Measurements from ENCODE around the gene SPO11.

Gene SPO11

DNA sequence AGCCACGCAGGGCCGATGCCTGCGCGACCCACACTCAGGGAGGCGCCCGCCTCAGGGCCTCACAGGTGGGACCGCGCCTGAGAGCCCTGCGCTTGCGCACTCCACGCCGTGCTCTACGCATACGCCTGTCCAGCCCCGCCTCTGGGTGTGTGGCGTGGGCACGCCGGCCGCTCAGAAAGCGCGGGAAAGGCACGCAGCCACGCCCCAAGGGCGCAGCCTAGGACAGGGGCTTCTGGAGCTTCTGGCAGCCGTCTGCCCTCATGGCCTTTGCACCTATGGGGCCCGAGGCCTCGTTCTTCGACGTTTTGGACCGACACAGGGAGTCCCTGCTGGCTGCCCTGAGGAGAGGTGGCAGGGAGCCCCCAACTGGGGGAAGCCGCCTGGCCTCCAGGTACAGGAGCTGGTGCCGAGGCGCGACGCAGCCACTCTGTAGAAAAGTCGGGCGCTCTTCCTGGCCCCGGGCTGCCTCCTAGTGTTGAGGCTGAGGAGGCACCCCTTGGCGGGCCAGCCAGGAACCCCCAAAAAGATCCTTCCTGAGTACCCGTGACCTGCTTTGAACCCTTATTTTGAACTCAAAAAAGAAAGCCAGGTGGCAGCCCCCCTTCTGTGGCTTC, at the start of gene SPO11:
Gene SPO11 (plus strand): TSS at position 196 of the 614 bp plus-strand sequence. CDS start 65 bp downstream, at position 261.
- peak; percentile 21 for DNase-seq

DNA sequence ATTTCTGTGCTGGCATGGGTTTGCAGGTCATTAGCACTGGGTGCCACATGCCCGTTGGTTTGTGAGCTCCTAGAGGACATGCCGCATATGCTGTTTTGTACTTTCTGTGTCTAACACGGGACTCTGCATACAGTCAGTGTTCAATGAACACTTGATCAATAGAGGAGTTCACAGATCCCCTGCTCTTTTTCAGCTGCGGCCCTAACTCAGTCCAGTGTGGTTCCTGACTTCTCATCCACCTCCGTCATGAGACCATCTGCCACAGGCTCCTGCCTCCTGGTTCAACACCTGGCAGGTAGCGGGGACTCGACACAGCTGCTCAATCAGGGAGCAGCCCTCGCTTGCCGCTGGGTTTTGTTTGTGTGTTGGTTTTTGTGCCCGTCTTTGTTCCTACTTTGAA, 49.4 kb upstream of the SPO11 start:
- DNase-seq = no peak

DNA sequence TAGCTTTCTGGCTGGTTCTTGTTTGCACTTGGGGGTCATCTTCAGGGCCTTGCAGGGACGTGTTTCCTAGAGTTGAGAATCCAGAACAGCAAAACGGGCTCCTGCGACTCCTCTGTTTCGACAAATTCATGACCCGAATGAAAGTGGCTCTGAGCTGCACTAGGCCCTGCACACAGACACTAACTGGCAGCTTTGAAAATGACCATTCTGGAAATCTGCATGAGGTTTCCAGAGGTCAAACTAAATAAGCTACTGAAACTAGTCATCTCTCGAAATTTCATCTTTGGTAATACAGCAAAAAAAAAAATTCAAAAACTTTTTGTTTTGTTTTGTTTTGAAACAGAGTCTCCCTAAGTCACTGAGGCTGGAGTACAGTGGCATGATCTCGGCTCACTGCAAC, 47.7 kb upstream of the SPO11 start:
- DNase-seq = no peak

GRCh38 chr20:57282670-57283361, 46.8 kb upstream of the SPO11 start:
- no peak for DNase-seq

DNA sequence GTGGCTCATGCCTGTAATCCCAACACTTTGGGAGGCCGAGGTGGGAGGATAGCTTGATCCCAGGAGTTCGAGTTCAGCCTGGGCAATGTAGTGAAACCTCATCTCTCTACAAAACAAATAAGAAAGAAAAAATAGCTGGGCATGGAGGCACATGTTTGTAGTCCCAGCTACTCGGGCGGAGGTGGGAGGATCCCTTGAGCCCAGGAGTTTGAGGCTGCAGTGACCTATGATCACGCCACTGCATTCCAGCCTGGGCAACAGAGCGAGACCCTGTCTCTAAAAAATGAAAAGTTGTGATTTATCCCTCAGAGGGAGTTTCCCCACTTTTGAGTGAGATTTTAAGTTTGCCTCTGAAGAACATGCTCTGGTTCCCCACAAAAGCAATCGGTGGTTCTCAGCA, 45.7 kb upstream of the SPO11 start:
- DNase-seq = no peak

DNA sequence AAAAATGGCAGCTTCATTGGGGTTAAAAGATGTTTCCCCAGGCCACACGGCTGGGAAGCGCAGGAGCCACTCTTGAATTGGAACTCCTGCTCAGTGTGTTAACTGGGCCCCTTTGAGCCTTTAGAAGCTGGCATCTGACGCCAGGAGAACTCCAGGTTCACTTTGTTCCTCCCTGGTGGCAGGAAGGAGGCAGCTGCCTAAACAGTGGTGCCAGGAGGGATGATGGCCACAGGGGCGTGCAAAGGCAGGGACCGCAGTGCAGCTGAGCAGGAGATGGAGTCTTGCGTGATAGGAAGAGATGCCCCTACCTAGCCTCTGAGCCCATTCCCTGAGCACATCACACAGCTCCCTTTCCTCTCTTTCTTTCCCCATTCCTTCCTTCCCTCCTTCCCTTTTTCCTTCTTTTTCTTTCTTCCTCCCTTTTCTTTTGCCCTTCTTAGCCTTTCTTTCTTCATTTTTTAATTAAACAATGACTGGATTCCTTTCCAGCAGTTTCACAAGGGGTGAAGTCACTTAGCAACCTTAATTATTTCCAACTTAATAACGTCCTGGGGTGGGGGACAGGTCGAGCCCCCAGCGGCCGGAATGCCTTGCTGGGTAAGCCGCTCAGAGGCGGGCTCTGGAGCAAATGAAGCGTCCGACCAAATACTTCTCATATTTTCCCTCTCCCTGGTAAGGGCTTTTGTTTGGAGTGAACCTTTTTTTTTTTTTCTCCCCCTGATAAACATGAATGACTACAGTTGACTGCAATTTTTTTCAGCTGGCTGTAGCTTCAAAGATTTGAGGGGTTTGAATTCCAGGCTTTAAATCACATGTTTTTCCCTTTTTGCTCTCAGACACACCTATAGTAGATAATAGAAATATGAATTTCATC, 42.4 kb upstream of the SPO11 start:
- no peak for DNase-seq

GRCh38 chr20:57287901-57288300, 41.7 kb upstream of the SPO11 start:
- no peak for DNase-seq

DNA sequence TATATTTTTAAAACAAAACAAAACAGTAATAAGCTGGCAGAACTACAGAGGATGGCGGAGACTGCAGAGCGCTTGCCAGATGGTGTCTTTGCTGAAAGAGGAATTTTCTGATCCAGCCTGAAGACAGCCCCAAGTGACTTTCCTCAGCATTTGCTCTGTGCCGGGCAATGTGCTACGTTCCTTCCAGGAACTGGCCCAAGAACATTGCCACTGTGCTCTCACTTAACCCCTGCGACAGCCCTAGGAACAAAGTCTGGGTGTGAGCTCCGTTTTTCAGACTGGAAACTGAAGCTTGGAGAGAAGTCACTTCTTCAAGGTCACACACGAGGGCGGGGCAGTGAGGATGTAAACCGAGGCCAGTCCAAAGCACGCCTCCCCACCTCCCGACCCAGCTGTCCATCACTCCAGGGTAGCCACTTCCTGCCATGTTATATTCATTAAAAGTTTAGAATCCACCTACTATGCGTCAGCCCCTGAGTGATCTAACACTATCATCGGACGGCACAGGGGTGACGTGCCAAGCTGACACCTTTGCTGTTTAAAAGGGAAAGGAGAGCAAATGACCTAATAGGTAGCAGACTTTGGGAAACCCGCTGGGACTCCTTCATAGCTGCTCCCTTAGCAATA, 40.8 kb upstream of the SPO11 start:
- no peak for DNase-seq

DNA sequence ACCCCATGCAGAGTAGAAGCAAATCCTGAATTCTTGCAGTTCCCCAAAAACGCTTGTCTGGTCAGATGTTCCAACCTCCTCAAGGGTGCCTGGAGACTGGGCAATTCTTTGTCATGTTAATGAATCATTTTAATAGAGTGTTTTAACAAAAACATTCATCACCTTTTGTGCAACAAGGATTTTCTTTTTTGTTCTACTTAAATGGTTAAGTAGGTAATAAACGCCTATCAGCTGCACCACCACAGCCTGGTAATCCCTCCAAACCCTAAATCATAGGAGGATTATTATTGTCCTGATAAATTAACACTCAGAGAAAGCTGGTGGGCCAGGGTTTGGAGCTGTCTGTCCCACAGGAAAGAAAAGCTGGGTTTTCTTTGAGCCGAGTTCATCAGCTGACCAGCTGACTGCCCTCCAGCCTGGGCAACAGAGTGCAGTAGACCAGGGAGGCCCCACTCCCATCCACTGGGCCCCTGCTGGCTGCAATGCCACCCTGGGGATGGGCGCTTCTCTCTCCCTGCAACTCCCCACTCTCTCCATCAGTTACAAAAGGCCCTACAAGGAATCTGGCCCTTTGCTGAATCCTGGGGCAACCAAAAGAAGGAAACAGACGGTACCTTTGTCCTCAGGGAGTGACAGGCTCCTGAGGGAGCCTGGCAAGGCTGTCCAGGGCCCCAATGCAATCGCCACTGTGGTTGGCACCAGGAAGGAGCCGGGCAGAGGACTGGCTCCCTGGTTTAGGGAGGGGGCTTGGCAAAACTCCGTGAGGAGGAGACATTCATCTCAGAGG, 40.0 kb upstream of the SPO11 start:
- no peak for DNase-seq

DNA sequence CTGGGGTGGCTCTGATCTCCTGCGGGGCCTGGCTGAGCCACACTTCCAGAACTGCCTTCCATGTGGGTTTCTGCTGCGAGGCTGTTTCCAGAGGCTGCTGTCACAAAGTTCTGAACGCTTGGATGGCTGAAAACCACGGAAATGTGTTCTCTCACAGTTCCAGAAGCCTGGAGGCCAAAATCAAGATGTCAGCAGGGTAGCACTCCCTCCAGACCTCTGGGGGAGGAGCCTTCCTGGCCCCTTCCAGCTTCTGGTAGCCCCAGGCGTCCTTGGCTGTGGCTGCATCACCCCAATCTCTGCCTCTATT, 39.5 kb upstream of the SPO11 start:
- no peak for DNase-seq

DNA sequence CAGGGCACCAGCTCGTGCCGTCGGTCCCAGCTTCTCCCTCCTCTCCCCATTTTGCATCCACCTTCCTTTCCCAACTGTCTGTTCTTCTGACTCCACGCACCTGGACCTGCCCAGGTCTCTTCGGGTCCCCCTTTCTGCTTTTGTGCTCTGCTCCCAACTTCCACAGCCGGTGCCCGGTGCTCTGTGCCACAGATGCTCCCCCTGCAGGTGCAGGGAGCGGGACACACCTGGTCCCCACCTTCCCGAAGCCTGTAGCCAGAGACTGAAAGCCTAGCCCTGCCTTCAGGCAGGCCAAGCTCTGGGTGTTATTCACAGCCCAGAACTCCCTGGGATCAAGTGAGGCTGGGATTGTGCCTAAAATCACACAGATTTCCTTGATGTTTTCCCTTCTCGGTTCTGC, 38.6 kb upstream of the SPO11 start:
- no peak for DNase-seq

DNA sequence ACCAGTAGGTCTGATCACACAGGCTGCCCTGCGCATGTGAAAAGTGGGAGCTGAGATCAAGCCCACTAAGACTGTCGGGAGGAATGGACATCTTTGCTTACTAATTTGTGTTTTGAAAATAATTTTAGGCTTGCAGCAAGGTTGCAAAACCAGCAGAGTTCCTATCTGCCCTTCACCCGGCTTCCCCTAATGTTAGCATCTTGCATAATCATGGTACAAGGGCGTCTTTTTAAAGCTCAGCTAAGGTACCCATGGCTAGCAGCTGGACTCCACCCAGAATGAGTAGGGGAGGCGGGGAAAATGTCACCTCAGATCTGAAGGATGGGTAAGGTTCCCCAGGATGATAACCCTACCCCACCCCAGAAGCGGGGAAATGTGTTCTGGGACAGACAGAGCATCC, 37.9 kb upstream of the SPO11 start:
- DNase-seq = no peak

- no peak for DNase-seq
These were observed 37.0 kb upstream of the SPO11 start for GRCh38 chr20:57292611-57293010.

DNA sequence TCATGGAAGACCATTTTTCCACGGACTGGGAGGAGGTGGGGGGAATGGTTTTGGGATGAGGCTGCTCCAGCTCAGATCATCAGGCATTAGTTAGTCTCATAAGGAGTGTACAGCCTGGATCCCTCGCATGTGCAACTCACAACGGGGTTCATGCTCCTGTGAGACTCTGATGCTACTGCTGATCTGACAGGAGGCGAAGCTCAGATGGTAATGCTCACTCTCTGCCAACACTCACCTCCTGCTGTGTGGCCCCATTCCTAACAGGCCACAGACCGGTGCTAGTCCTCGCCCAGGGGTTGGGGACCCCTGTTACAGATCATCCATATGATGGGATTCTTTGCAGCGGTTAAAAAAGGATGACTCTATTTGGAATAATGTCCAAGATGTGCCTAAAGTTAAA, 35.6 kb upstream of the SPO11 start:
- DNase-seq = no peak

GRCh38 chr20:57294550-57294949, 35.1 kb upstream of the SPO11 start:
- no peak for DNase-seq

DNA sequence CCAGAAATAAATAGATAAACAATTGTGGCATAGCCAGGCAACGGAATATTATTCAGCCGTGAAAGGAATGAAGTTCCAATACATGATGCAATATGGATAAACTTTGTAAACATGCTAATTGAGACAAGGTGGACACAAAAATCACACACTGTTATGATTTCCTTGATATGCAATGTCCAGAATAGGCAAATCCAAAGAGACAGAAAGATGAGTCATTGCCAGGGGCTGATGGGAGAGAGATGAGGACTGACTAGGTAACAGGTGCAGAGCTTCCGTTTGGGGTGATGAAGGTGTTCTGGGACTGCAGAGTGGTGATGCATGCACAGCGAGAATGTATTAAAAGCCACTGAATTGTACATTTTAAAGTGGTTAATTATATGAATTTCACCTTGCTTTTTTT, 31.1 kb upstream of the SPO11 start:
- DNase-seq = no peak

GRCh38 chr20:57301026-57301425, 28.6 kb upstream of the SPO11 start:
- no peak for DNase-seq

- no peak for DNase-seq
These were observed 22.9 kb upstream of the SPO11 start for GRCh38 chr20:57306747-57307146.

DNA sequence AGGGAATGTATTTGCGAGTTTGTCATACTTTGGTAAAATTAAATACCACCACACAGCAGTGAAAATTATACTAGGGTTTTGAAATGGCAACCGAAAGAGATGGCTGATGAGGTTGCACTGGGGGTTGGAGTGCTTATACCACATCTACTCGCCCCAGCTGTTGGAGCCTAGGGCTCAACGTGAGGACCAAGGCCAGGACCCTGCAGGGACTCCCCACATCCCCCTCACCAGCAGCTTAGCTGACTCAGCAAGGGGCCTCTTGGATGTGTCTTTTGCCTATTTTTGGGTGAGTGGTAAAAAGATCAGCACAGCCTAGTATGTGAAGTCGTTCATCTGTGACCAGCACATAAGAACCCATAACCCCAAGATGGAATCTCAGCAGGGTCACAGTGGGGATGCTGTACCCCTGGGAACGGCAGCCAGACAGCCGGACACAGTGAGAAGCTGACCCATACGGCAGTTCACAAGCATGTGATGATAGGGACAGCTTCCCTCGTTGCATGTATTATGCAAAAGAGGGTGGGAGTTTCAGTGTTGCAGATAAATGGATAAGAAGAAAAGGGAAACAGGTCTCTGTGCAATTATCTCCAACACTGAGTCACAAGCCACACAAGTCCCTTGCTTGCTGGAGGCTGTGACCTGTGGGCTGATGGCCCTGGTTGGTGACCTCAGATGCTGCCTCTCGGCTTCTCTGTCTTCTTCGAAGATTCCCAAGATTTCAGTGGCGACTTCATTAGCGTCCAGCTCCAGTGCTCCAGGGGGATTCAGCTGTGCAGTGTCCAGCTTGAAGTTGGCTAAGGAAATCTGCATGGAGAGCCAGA, 20.9 kb upstream of the SPO11 start:
- DNase-seq = no peak

DNA sequence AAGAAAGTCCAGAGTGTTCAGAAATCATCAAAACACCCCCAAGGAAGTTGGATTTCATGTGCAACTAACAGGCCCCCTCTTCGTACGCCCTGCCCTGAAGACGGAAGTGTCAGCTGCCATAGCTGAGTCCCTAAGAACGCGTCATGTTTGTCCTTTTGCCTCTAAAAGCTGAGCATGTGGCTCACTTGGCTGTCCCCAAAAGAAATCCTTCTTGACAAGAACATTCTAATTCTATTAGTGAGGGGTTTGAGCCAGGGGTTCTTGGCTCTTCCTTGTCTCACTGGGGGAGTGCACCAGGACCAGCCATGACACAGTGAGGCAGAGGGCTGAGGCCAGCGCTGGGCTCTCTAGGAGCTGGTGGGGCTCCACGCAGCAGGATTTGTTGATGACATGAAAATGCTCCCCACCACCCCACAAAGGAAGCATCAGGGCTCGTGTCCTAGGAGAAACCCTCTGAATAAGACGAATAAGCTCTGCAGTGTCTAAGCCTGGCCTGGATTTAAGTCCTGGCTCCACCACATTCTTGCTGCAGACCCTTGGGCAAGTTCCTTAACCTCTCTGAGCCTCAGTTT, 20.0 kb upstream of the SPO11 start:
- no peak for DNase-seq

DNA sequence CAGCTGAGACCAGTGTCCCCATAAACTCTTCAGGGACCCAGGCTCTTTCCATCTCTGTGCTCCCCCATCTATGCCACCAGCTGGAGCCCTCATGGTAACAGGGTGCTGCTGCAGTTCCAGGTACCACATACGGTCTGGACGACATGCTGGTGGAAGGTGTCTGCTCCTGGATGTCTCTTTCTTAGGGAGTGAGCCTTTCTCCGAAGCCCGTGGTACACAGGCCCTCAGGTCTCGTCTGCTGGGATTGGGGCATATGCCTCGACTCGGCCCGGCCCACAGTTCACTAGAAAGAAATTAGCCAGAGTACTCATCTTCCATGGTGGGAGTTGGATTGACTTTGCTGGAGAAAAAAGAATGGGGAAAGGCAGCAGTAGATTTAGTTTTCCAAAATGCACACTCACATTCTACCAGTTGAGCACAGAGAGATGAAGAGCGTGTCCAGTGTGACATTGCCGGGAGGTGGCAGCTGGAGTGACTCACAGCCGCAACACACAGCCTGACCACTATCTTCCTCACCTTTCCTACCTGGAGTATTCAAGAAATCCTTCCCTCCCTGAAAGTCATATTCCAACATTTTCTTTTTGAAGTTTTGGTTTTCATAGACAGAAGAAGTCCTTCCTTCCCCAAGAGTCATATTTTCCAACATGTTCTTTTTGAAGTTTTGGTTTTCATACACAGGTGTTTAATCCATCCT, 18.6 kb upstream of the SPO11 start:
- no peak for DNase-seq
